HCT116 (cell line): ENCODE results near the gene AP4S1.

Source experiments
- POLR2A ChIP-seq: IDR thresholded peaks from 2 replicates; pipeline ENCODE4 v1.7.0; 2011; ENCODE audit warnings: borderline replicate concordance; ENCODE audit not compliant: insufficient read depth, insufficient read length; ENCODE audit errors: extremely low read depth
- RAD21 ChIP-seq: IDR thresholded peaks from 2 replicates; pipeline ENCODE4 v1.6.1; 2012; ENCODE audit warnings: low read depth, mild to moderate bottlenecking
- SRF ChIP-seq: IDR thresholded peaks from 2 replicates; pipeline ENCODE4 v1.6.1; 2012; ENCODE audit warnings: low read depth
- TF ChIP-seq, protein P1 (sequence below): IDR thresholded peaks from 2 replicates; pipeline ENCODE4 v1.6.1; 2011; ENCODE audit warnings: mild to moderate bottlenecking, low read length, moderate library complexity; ENCODE audit not compliant: insufficient replicate concordance; ENCODE audit errors: extremely low read depth
- TF ChIP-seq, protein P2 (sequence below): IDR thresholded peaks from 2 replicates; pipeline ENCODE4 v1.6.1; 2012
- TF ChIP-seq, protein P3 (sequence below), 3 experiments: fragments of 200-600 bp in 1 of 3; sonication (generic) in 1 of 3; IDR thresholded peaks in 2 of 3; conservative IDR thresholded peaks in 1 of 3; 2 replicates each; pipeline ENCODE4 v1.5.1; 2012 to 2017; ENCODE audit warnings: low read depth in 2 of 3, low read length in 2 of 3, antibody characterized with exemption in 1 of 3, borderline replicate concordance in 1 of 3, control low read depth in 1 of 3, mild to moderate bottlenecking in 1 of 3, mixed read lengths in 1 of 3, mixed run types in 1 of 3, moderate library complexity in 1 of 3; ENCODE audit not compliant: insufficient read depth in 1 of 3

- no peak for TF ChIP-seq SRF
- TF ChIP-seq POLR2A: no peak
- TF ChIP-seq, protein P1, sequence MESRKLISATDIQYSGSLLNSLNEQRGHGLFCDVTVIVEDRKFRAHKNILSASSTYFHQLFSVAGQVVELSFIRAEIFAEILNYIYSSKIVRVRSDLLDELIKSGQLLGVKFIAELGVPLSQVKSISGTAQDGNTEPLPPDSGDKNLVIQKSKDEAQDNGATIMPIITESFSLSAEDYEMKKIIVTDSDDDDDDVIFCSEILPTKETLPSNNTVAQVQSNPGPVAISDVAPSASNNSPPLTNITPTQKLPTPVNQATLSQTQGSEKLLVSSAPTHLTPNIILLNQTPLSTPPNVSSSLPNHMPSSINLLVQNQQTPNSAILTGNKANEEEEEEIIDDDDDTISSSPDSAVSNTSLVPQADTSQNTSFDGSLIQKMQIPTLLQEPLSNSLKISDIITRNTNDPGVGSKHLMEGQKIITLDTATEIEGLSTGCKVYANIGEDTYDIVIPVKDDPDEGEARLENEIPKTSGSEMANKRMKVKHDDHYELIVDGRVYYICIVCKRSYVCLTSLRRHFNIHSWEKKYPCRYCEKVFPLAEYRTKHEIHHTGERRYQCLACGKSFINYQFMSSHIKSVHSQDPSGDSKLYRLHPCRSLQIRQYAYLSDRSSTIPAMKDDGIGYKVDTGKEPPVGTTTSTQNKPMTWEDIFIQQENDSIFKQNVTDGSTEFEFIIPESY: no peak
- TF ChIP-seq RAD21: no peak
- TF ChIP-seq, protein P2, sequence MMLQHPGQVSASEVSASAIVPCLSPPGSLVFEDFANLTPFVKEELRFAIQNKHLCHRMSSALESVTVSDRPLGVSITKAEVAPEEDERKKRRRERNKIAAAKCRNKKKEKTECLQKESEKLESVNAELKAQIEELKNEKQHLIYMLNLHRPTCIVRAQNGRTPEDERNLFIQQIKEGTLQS: no peak
- TF ChIP-seq, protein P3, sequence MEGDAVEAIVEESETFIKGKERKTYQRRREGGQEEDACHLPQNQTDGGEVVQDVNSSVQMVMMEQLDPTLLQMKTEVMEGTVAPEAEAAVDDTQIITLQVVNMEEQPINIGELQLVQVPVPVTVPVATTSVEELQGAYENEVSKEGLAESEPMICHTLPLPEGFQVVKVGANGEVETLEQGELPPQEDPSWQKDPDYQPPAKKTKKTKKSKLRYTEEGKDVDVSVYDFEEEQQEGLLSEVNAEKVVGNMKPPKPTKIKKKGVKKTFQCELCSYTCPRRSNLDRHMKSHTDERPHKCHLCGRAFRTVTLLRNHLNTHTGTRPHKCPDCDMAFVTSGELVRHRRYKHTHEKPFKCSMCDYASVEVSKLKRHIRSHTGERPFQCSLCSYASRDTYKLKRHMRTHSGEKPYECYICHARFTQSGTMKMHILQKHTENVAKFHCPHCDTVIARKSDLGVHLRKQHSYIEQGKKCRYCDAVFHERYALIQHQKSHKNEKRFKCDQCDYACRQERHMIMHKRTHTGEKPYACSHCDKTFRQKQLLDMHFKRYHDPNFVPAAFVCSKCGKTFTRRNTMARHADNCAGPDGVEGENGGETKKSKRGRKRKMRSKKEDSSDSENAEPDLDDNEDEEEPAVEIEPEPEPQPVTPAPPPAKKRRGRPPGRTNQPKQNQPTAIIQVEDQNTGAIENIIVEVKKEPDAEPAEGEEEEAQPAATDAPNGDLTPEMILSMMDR (IDR thresholded peaks at IDR 0.05 in 2 of 3, conservative IDR thresholded peaks at IDR 0.05 in 1 of 3; ENCODE audit: borderline replicate concordance in 1 of 3, insufficient read depth in 1 of 3, low read depth in 2 of 3, low read length in 2 of 3): no peak
Measured at GRCh38 chr14:31006703-31007102, 18.7 kb upstream of the AP4S1 start.
